Esophagus squamous epithelium (tissue), 5 donors: Measurements from ENCODE around the gene CYP39A1. TPM values are rescaled to one million over a fixed set of nuclear protein-coding genes. Genes with fewer than 3 reads are reported as not detected.

Experiments used
- DNase-seq: peaks from one replicate; lab custom pipeline; 2025; lab: John Stamatoyannopoulos, UW
- H3K27ac ChIP-seq, 4 donors: fragments of 200-600 bp; sonication (generic); one replicate each; pipeline ENCODE4 v1.5.1; 2016 to 2019; ENCODE audit warnings: mild to moderate bottlenecking in 1 of 4
- H3K27me3 ChIP-seq, 4 donors: fragments of 200-600 bp; sonication (generic); 1 replicate in 3 of 4; 2 replicates in 1 of 4; pipeline versions ENCODE4 v1.5.1 to v1.6.0; 2017 to 2021; ENCODE audit warnings: antibody characterized with exemption in 1 of 4
- H3K36me3 ChIP-seq, 3 donors: fragments of 200-600 bp; sonication (generic); one replicate each; pipeline ENCODE4 v1.5.1; 2016 to 2019
- H3K4me1 ChIP-seq, 3 donors: fragments of 200-600 bp; sonication (generic); one replicate each; pipeline ENCODE4 v1.5.1; 2017 to 2019
- H3K4me3 ChIP-seq, 4 donors: fragments of 200-600 bp; sonication (generic); 1 replicate in 3 of 4; 2 replicates in 1 of 4; pipeline ENCODE4 v1.5.1; 2016 to 2019; ENCODE audit warnings: mild to moderate bottlenecking in 2 of 4, moderate library complexity in 1 of 4
- H3K9me3 ChIP-seq, 3 donors: fragments of 200-600 bp; sonication (generic); one replicate each; pipeline ENCODE4 v1.5.1; 2016 to 2019
- CTCF ChIP-seq, 6 experiments: fragments of 450-650 bp in 4 of 6; fragments of 200-600 bp in 2 of 6; sonication (generic) in 2 of 6; IDR thresholded peaks; one replicate each; pipeline ENCODE4 v1.5.1; 2016 to 2019; ENCODE audit warnings: antibody characterized with exemption in 6 of 6, mild to moderate bottlenecking in 4 of 6, moderate library complexity in 4 of 6
- POLR2A ChIP-seq, 4 donors: fragments of 450-650 bp; IDR thresholded peaks; one replicate each; pipeline ENCODE4 v1.6.1; 2017; ENCODE audit warnings: antibody characterized with exemption in 4 of 4, mild to moderate bottlenecking in 4 of 4, moderate library complexity in 3 of 4
- WGBS, 2 donors: methylation state at CpG; one replicate each; pipeline ENCODE4 v1.1.5; 2018; 5-methylcytosine and 5-hydroxymethylcytosine counted together
- intact Hi-C: fragments of 100-400 bp; cut with DNase I; formaldehyde crosslinking; loops from one replicate; pipeline ENCODE4 v1.15.0; 2022
- total RNA-seq, 4 donors: library from RNA; depleted of rRNA; stranded (reverse); fragments of >200 nt; gene quantifications; one replicate each; pipeline ENCODE4 v1.1.0, GENCODE V29; 2016
- donor health status: DM: yes; HTN: yes; CAD: no.

CYP39A1 gene
- total RNA-seq, 4 donors from 2014 or later = 2.8 to 9.2 (median 5.1) TPM

DNA sequence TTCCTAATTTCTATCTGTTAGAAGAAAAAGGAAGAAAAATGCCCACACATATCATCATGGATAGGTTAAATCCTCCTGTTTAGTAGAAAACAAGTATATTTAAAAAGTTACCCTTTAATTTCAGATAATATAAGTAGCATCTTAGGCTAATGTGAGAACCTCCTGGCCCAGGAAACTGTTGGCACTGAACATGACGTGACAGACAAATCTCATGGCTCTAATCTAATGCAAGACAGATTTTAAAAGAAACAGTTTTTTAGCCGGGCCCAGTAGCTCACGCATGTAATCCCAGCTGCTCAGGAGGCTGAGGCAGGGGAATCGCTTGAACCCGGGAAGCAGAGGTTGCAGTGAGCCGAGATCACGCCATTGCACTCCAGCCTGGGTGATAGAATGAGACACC lies 22.9 kb downstream of the CYP39A1 start:
- H3K4me1 ChIP-seq = no peaks in the 10 kb centered on the region
- no peaks in the 10 kb centered on the region for H3K27me3 ChIP-seq
- no peaks in the 10 kb centered on the region for H3K9me3 ChIP-seq
- intact Hi-C loops = loop anchor here (10.0 kb wide), 1 partner anchor 215 kb away; no protein-coding TSS in a partner anchor
- no peaks in the 10 kb centered on the region for H3K36me3 ChIP-seq
- WGBS, 2 donors = 85 to 90% methylated on average over 7 of the region's 7 CpGs
- no peak for TF ChIP-seq CTCF (IDR thresholded peaks at IDR 0.05)
- TF ChIP-seq POLR2A (IDR thresholded peaks at IDR 0.05) = no peak
- no peak overlapping the region for H3K4me3 ChIP-seq
- DNase-seq = no peak
- no peak overlapping the region for H3K27ac ChIP-seq

DNA sequence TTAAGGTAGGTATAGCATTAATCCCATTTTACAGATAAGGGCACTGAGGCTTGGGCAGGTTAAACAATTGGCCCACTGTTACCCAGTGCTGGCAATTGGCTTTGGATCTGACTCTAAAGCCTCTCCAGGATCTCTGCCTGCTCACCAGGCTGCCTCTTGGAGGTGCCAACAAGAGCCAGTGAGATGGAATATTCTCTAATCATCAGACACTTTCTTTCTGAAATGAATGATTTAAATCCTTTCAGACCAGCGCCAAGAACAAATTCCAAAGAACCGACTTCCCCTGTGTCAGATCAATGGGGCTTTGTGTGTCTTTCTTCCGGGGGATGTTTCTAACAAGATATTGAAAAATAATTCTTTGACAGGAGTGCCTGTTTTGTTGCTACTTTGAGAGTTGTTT lies 23.6 kb downstream of the CYP39A1 start:
- WGBS, 2 donors = 55 to 64% methylated on average over 3 of the region's 3 CpGs
- TF ChIP-seq POLR2A (IDR thresholded peaks at IDR 0.05) (no peak), CTCF (IDR thresholded peaks at IDR 0.05) (no peak)
- H3K27ac ChIP-seq = no peak overlapping the region
- no peak overlapping the region for H3K4me3 ChIP-seq
- H3K27me3 ChIP-seq = no peaks in the 10 kb centered on the region
- intact Hi-C loops = loop anchor here (10.0 kb wide), 1 partner anchor 214 kb away; no protein-coding TSS in a partner anchor
- peaks cover 0 to 3% (median 0%) of the 10 kb centered on the region in 3 donors for H3K36me3 ChIP-seq
- DNase-seq = no peak
- H3K9me3 ChIP-seq = no peaks in the 10 kb centered on the region
- H3K4me1 ChIP-seq = no peaks in the 10 kb centered on the region

DNA sequence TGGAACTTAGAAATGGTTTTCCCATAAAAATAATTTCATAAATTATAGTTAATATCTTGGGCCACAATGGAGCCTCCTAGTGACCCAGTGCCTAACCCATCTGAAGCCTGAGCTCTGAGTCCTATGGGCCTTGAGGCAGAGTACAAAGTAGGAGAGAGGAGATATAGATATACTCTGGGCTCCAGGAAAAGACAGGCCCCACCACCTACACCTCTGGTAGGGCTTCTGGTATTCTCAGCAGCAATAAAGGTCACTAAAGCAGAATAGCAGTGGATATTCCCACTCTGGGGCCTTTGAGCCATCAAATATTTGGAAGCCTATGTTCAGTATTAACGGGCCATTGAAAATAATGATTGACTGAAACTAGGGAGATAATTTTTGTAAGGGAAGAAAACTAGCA lies 24.1 kb downstream of the CYP39A1 start:
- H3K9me3 ChIP-seq = no peaks in the 10 kb centered on the region
- H3K4me1 ChIP-seq = no peaks in the 10 kb centered on the region
- no peaks in the 10 kb centered on the region for H3K27me3 ChIP-seq
- no peak for DNase-seq
- no peak overlapping the region for H3K4me3 ChIP-seq
- WGBS, 2 donors = 73 to 82% methylated on average over 1 of the region's 1 CpG
- H3K36me3 ChIP-seq = peaks cover 0 to 8% (median 0%) of the 10 kb centered on the region in 3 donors
- H3K27ac ChIP-seq = no peak overlapping the region
- intact Hi-C loops = loop anchor here (10.0 kb wide), 1 partner anchor 214 kb away; no protein-coding TSS in a partner anchor
- TF ChIP-seq POLR2A (IDR thresholded peaks at IDR 0.05) (no peak), CTCF (IDR thresholded peaks at IDR 0.05) (no peak)

- TF ChIP-seq POLR2A (IDR thresholded peaks at IDR 0.05) (no peak), CTCF (IDR thresholded peaks at IDR 0.05) (no peak)
- no peak for DNase-seq
- H3K9me3 ChIP-seq = no peaks in the 10 kb centered on the region
- peaks cover 0 to 14% (median 0%) of the 10 kb centered on the region in 3 donors for H3K36me3 ChIP-seq
- no peaks in the 10 kb centered on the region for H3K4me1 ChIP-seq
- 79 to 86% methylated on average over 4 of the region's 4 CpGs for WGBS, 2 donors
- no peaks in the 10 kb centered on the region for H3K27me3 ChIP-seq
- intact Hi-C loops = loop anchor here (10.0 kb wide), 1 partner anchor 212 kb away; no protein-coding TSS in a partner anchor
- H3K27ac ChIP-seq = no peak overlapping the region
- H3K4me3 ChIP-seq = no peak overlapping the region
Measured at GRCh38 chr6:46626976-46627375, 25.6 kb downstream of the CYP39A1 start.

GRCh38 chr6:46626228-46626909 lies 26.2 kb downstream of the CYP39A1 start:
- no peaks in the 10 kb centered on the region for H3K9me3 ChIP-seq
- no peaks in the 10 kb centered on the region for H3K4me1 ChIP-seq
- peak overlapping the region in 2 of 4 donors; percentile 14 to 44 for H3K27ac ChIP-seq
- TF ChIP-seq CTCF (IDR thresholded peaks at IDR 0.05) (peak; percentile 43 to 67 (median 48)), POLR2A (IDR thresholded peaks at IDR 0.05) (no peak)
- 11 to 18% methylated on average over 3 of the region's 3 CpGs for whole genome bisulfite sequencing, 2 donors
- no peak for DNase-seq
- intact Hi-C loops = loop anchor here (10.0 kb wide), 1 partner anchor 212 kb away; no protein-coding TSS in a partner anchor
- no peak overlapping the region for H3K4me3 ChIP-seq
- peaks cover 0 to 14% (median 0%) of the 10 kb centered on the region in 3 donors for H3K36me3 ChIP-seq
- no peaks in the 10 kb centered on the region for H3K27me3 ChIP-seq
